Muscle of back (tissue), 11 donors: ENCODE data around the gene PDE11A. TPM values are rescaled to one million over a fixed set of nuclear protein-coding genes. Genes with fewer than 3 reads are reported as not detected.
"Not testable (repeated sequence)": the region's sequence is repeated elsewhere in the genome, so short reads cannot be mapped to it uniquely, and the experiment has no call there.

Experiments used
- DNase-seq, 3 donors: peaks; one replicate each; pipeline versions ENCODE4 v3.0.0 to v3.0.0-alpha.2; 2013
- polyA plus RNA-seq, 10 donors: library from polyadenylated mRNA; unstranded; fragments of 120-200 nt; gene quantifications; one replicate each; pipeline ENCODE4 v1.2.1, GENCODE V29; 2013; ENCODE audit not compliant: insufficient read length in 10 of 10

PDE11A gene
- polyA plus RNA-seq, 10 donors: 0.46 to 1.1 (median 0.58) TPM

GRCh38 chr2:178008636-178009289 lies 63.8 kb downstream of the PDE11A start:
- DNase-seq: peak; percentile 4 to 31 (median 9)

GRCh38 chr2:178006710-178007109 lies 65.9 kb downstream of the PDE11A start:
- DNase-seq: no peak

- no peak for DNase-seq
These were observed 66.8 kb downstream of the PDE11A start for GRCh38 chr2:178005756-178006155.

- DNase-seq: no peak
These were observed 70.5 kb downstream of the PDE11A start for GRCh38 chr2:178002038-178002437.

GRCh38 chr2:177998996-177999395 lies 73.6 kb downstream of the PDE11A start:
- no peak for DNase-seq

GRCh38 chr2:177998006-177998405 lies 74.6 kb downstream of the PDE11A start:
- peak in 1 of 3 donors; percentile 44 for DNase-seq

- no peak for DNase-seq
These were observed 79.6 kb downstream of the PDE11A start for GRCh38 chr2:177992992-177993391.

GRCh38 chr2:177989029-177989885 lies 83.3 kb downstream of the PDE11A start:
- peak in 1 of 3 donors; percentile 27 for DNase-seq

- no peak for DNase-seq
These were observed 87.8 kb downstream of the PDE11A start for GRCh38 chr2:177984749-177985148.

- peak in 2 of 3 donors; percentile 5 to 15 for DNase-seq
These were observed 89.3 kb downstream of the PDE11A start for GRCh38 chr2:177983183-177983788.

GRCh38 chr2:177972782-177973181 lies 99.8 kb downstream of the PDE11A start:
- DNase-seq: no peak

GRCh38 chr2:177972123-177972522 lies 100.5 kb downstream of the PDE11A start:
- no peak for DNase-seq

GRCh38 chr2:177970670-177971454 lies 101.7 kb downstream of the PDE11A start:
- DNase-seq: no peak

- DNase-seq: no peak
These were observed 107.7 kb downstream of the PDE11A start for GRCh38 chr2:177964892-177965291.

- no peak for DNase-seq
These were observed 120.4 kb downstream of the PDE11A start for GRCh38 chr2:177952151-177952550.

GRCh38 chr2:177947598-177947997 lies 125.0 kb downstream of the PDE11A start:
- not testable (repeated sequence) for DNase-seq

GRCh38 chr2:177944530-177944929 lies 128.0 kb downstream of the PDE11A start:
- DNase-seq: not testable (repeated sequence)

- DNase-seq: no peak
These were observed 129.8 kb downstream of the PDE11A start for GRCh38 chr2:177942731-177943130.

GRCh38 chr2:177939211-177939610 lies 133.4 kb downstream of the PDE11A start:
- no peak for DNase-seq

GRCh38 chr2:177930916-177931315 lies 141.7 kb downstream of the PDE11A start:
- DNase-seq: no peak

GRCh38 chr2:177929662-177930522 lies 142.7 kb downstream of the PDE11A start:
- DNase-seq: no peak
